HEK293 (cell line): ENCODE measurements around the gene CD79A.
A peak's percentile ranks its signal among the peaks of the same experiment; 100 is the strongest.

Source experiments
- AEBP2 ChIP-seq: fragments of 450-650 bp; formaldehyde crosslinking; IDR thresholded peaks from 2 replicates; pipeline ENCODE4 v1.5.1; 2016; ENCODE audit warnings: missing biosample characterization, missing genetic modification characterization, borderline replicate concordance
- GLIS2 ChIP-seq: fragments of 450-650 bp; formaldehyde crosslinking; IDR thresholded peaks from 2 replicates; pipeline ENCODE4 v1.5.1; 2016; ENCODE audit warnings: missing biosample characterization, missing genetic modification characterization
- MEIS1 ChIP-seq: sonication (generic); formaldehyde crosslinking; IDR thresholded peaks from 2 replicates; pipeline ENCODE4 v1.8.1; 2022; ENCODE audit warnings: missing genetic modification reagents, mild to moderate bottlenecking, borderline replicate concordance
- MZF1 ChIP-seq: fragments of 450-650 bp; formaldehyde crosslinking; IDR thresholded peaks from 2 replicates; pipeline ENCODE4 v1.5.1; 2017; ENCODE audit warnings: missing biosample characterization, missing genetic modification characterization, borderline replicate concordance
- PATZ1 ChIP-seq: fragments of 450-650 bp; formaldehyde crosslinking; IDR thresholded peaks from 2 replicates; pipeline ENCODE4 v1.5.1; 2016; ENCODE audit warnings: missing biosample characterization, missing genetic modification characterization
- SETDB1 ChIP-seq: IDR thresholded peaks from one replicate; pipeline ENCODE4 v1.6.1; 2017; ENCODE audit warnings: mild to moderate bottlenecking, low read length, moderate library complexity, mixed read lengths; ENCODE audit not compliant: insufficient read length
- ZBTB7A ChIP-seq: fragments of 450-650 bp; formaldehyde crosslinking; IDR thresholded peaks from 2 replicates; pipeline ENCODE4 v1.5.1; 2016; ENCODE audit warnings: low read depth, missing biosample characterization, missing genetic modification characterization
- ZFP37 ChIP-seq: fragments of 450-650 bp; formaldehyde crosslinking; IDR thresholded peaks from 2 replicates; pipeline ENCODE4 v1.5.1; 2016; ENCODE audit warnings: missing biosample characterization, missing genetic modification characterization
- ZNF132 ChIP-seq: fragments of 450-650 bp; formaldehyde crosslinking; IDR thresholded peaks from 2 replicates; pipeline ENCODE4 v1.5.1; 2017; ENCODE audit warnings: missing biosample characterization, missing genetic modification characterization, borderline replicate concordance
- ZNF133 ChIP-seq: fragments of 450-650 bp; formaldehyde crosslinking; IDR thresholded peaks from 2 replicates; pipeline ENCODE4 v1.5.1; 2016; ENCODE audit warnings: missing biosample characterization, missing genetic modification characterization
- ZNF140 ChIP-seq: fragments of 450-650 bp; formaldehyde crosslinking; IDR thresholded peaks from 2 replicates; pipeline ENCODE4 v1.5.1; 2016; ENCODE audit warnings: missing biosample characterization, missing genetic modification characterization
- ZNF146 ChIP-seq: fragments of 450-650 bp; formaldehyde crosslinking; IDR thresholded peaks from 2 replicates; pipeline ENCODE4 v1.5.1; 2016; ENCODE audit warnings: missing biosample characterization, missing genetic modification characterization
- ZNF157 ChIP-seq: fragments of 450-650 bp; formaldehyde crosslinking; IDR thresholded peaks from 2 replicates; pipeline ENCODE4 v1.5.1; 2016; ENCODE audit warnings: missing biosample characterization, missing genetic modification characterization
- ZNF16 ChIP-seq: fragments of 450-650 bp; formaldehyde crosslinking; IDR thresholded peaks from 2 replicates; pipeline ENCODE4 v1.5.1; 2016; ENCODE audit warnings: low read depth, missing biosample characterization, missing genetic modification characterization
- ZNF202 ChIP-seq: fragments of 450-650 bp; formaldehyde crosslinking; IDR thresholded peaks from 2 replicates; pipeline ENCODE4 v1.5.1; 2016; ENCODE audit warnings: missing biosample characterization, missing genetic modification characterization, borderline replicate concordance
- ZNF223 ChIP-seq: fragments of 450-650 bp; formaldehyde crosslinking; IDR thresholded peaks from 2 replicates; pipeline ENCODE4 v1.5.1; 2016; ENCODE audit warnings: missing biosample characterization, missing genetic modification characterization
- ZNF24 ChIP-seq: fragments of 450-650 bp; formaldehyde crosslinking; IDR thresholded peaks from 2 replicates; pipeline ENCODE4 v1.5.1; 2016; ENCODE audit warnings: missing biosample characterization, missing genetic modification characterization
- ZNF350 ChIP-seq: fragments of 450-650 bp; formaldehyde crosslinking; IDR thresholded peaks from 2 replicates; pipeline ENCODE4 v1.5.0; 2017; ENCODE audit warnings: missing biosample characterization, mild to moderate bottlenecking, missing genetic modification characterization
- ZNF37A ChIP-seq: fragments of 450-650 bp; IDR thresholded peaks from 2 replicates; pipeline ENCODE4 v1.5.1; 2018; ENCODE audit warnings: missing biosample characterization, missing genetic modification characterization
- ZNF394 ChIP-seq: fragments of 450-650 bp; formaldehyde crosslinking; IDR thresholded peaks from 2 replicates; pipeline ENCODE4 v1.5.1; 2016; ENCODE audit warnings: missing biosample characterization, missing genetic modification characterization, mild to moderate bottlenecking, moderate library complexity, borderline replicate concordance
- ZNF48 ChIP-seq: fragments of 450-650 bp; formaldehyde crosslinking; IDR thresholded peaks from 2 replicates; pipeline ENCODE4 v1.5.1; 2016; ENCODE audit warnings: missing biosample characterization, missing genetic modification characterization
- ZNF501 ChIP-seq: fragments of 450-650 bp; formaldehyde crosslinking; IDR thresholded peaks from 2 replicates; pipeline ENCODE4 v1.5.1; 2016; ENCODE audit warnings: missing biosample characterization, missing genetic modification characterization
- ZNF510 ChIP-seq: fragments of 450-650 bp; formaldehyde crosslinking; IDR thresholded peaks from 2 replicates; pipeline ENCODE4 v1.5.1; 2018; ENCODE audit warnings: mild to moderate bottlenecking, missing genetic modification characterization, missing biosample characterization; ENCODE audit not compliant: insufficient replicate concordance
- ZNF626 ChIP-seq: fragments of 450-650 bp; sonication (Bioruptor Pico); formaldehyde crosslinking; IDR thresholded peaks from 2 replicates; pipeline ENCODE4 v1.5.1; 2018; ENCODE audit warnings: missing biosample characterization, missing genetic modification characterization, inconsistent platforms
- ZNF660 ChIP-seq: fragments of 450-650 bp; IDR thresholded peaks from 2 replicates; pipeline ENCODE4 v1.5.1; 2018; ENCODE audit warnings: missing biosample characterization, mild to moderate bottlenecking, missing genetic modification characterization
- ZNF791 ChIP-seq: fragments of 450-650 bp; formaldehyde crosslinking; IDR thresholded peaks from 2 replicates; pipeline ENCODE4 v1.5.1; 2016; ENCODE audit warnings: missing biosample characterization, missing genetic modification characterization
- ZNF830 ChIP-seq: fragments of 450-650 bp; IDR thresholded peaks from 2 replicates; pipeline ENCODE4 v1.5.0; 2018; ENCODE audit warnings: missing biosample characterization, missing genetic modification characterization, low read depth, mild to moderate bottlenecking, moderate library complexity
- ZXDB ChIP-seq: fragments of 450-650 bp; formaldehyde crosslinking; IDR thresholded peaks from 2 replicates; pipeline ENCODE4 v1.5.1; 2016; ENCODE audit warnings: missing biosample characterization, missing genetic modification characterization
- TF ChIP-seq, protein P1 (sequence below): fragments of 450-650 bp; formaldehyde crosslinking; IDR thresholded peaks from 2 replicates; pipeline ENCODE4 v1.5.1; 2017; ENCODE audit warnings: missing biosample characterization, missing genetic modification characterization
- TF ChIP-seq, protein P2 (sequence below): fragments of 450-650 bp; formaldehyde crosslinking; IDR thresholded peaks from 2 replicates; pipeline ENCODE4; 2016; ENCODE audit warnings: missing biosample characterization, missing genetic modification characterization

The CD79A gene

DNA sequence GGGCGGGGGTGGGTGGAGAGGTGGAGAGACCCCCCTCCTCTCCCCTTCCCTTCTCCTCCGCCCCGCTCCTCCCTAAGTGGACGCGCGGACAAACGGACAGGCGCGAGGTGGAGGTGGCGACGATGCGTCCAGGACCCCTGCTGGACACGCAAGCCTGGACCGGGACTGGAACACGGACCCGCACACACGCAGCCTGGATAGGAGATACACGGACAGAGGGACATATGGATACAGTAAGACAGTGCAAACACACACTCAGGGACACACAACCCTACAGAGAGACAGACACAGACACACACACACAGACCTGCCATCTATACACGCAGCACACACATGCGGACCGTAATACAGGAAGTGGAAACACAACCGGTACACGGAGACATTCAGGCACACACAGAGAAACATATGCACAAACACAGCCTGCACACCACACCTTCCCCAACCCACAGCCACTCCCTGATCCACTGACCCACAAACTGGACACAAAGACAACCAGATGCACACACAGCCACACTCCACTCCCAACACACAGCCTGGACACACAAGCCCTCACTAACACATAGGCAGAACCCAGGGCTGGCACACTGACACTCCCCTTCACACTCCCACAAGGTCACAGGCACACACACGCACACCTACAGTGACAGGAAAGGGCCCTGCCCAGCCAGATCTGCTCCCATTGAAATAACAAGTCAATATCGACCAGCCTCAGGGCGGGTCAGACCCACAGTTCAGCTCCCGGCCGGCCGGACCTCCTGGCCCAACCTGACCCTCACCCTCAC is 51.9 kb downstream of the CD79A start (continued):
- TF ChIP-seq MEIS1 (CRISPR knock-in tag), result no peak
- TF ChIP-seq ZNF791, result 0 out of 2 replicates have a peak, but pooled peaks have one; percentile 10
- peak; percentile 53 for TF ChIP-seq PATZ1
- no peak for TF ChIP-seq ZNF24
- TF ChIP-seq ZNF223 (tag by site-specific recombination), result no peak
- no peak for TF ChIP-seq ZNF16 (tag by site-specific recombination)
- no peak for TF ChIP-seq ZNF350
- no peak for TF ChIP-seq ZNF830 (tag by site-specific recombination)
- no peak for TF ChIP-seq ZNF626 (tag by site-specific recombination)
- TF ChIP-seq, protein P1, sequence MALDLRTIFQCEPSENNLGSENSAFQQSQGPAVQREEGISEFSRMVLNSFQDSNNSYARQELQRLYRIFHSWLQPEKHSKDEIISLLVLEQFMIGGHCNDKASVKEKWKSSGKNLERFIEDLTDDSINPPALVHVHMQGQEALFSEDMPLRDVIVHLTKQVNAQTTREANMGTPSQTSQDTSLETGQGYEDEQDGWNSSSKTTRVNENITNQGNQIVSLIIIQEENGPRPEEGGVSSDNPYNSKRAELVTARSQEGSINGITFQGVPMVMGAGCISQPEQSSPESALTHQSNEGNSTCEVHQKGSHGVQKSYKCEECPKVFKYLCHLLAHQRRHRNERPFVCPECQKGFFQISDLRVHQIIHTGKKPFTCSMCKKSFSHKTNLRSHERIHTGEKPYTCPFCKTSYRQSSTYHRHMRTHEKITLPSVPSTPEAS (tag by site-specific recombination), result peak; percentile 90
- no peak for TF ChIP-seq ZNF132 (tag by site-specific recombination)
- TF ChIP-seq GLIS2 (tag by site-specific recombination), result peak; percentile 31; the same call in 1 of the 2 replicates
- no peak for TF ChIP-seq ZNF510
- TF ChIP-seq ZFP37 (tag by site-specific recombination), result peak; percentile 51; the same call in 1 of the 2 replicates
- TF ChIP-seq ZBTB7A (tag by site-specific recombination), result peak; percentile 84; the same call in 1 of the 2 replicates
- TF ChIP-seq ZNF202 (tag by site-specific recombination), result no peak
- TF ChIP-seq ZNF146, result no peak; the same call in 1 of the 2 replicates
- TF ChIP-seq ZNF157 (tag by site-specific recombination), result peak; percentile 44; the same call in 1 of the 2 replicates
- peak; percentile 33; the same call in 1 of the 2 replicates for TF ChIP-seq ZNF501 (tag by site-specific recombination)
- TF ChIP-seq ZNF140 (tag by site-specific recombination), result no peak
- TF ChIP-seq ZNF660, result no peak
- no peak for TF ChIP-seq SETDB1
- TF ChIP-seq ZXDB (tag by site-specific recombination), result no peak
- TF ChIP-seq ZNF394, result no peak
- TF ChIP-seq MZF1 (tag by site-specific recombination), result no peak
- TF ChIP-seq ZNF48 (tag by site-specific recombination), result no peak
- TF ChIP-seq ZNF133, result peak; percentile 40; the same call in 1 of the 2 replicates
- TF ChIP-seq AEBP2 (tag by site-specific recombination), result no peak
- TF ChIP-seq, protein P2, sequence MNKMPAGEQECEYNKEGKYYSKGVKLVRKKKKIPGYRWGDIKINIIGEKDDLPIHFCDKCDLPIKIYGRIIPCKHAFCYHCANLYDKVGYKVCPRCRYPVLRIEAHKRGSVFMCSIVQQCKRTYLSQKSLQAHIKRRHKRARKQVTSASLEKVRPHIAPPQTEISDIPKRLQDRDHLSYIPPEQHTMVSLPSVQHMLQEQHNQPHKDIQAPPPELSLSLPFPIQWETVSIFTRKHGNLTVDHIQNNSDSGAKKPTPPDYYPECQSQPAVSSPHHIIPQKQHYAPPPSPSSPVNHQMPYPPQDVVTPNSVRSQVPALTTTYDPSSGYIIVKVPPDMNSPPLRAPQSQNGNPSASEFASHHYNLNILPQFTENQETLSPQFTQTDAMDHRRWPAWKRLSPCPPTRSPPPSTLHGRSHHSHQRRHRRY (tag by site-specific recombination), result 0 out of 2 replicates have a peak, but pooled peaks have one; percentile 27
- no peak for TF ChIP-seq ZNF37A (tag by site-specific recombination)
